GM23248 (cell line): ENCODE data around the gene CRB2.

ENCODE experiments used
- EZH2 ChIP-seq: fragments of 200-600 bp; sonication (generic); IDR thresholded peaks from 2 replicates; pipeline ENCODE4 v1.6.1; 2018; ENCODE audit warnings: antibody characterized with exemption, mild to moderate bottlenecking; ENCODE audit not compliant: insufficient read depth, poor library complexity, severe bottlenecking
- EZH2phosphoT487 ChIP-seq: fragments of 200-600 bp; sonication (generic); IDR thresholded peaks from 2 replicates; pipeline ENCODE4 v1.6.1; 2018; ENCODE audit warnings: antibody characterized with exemption, moderate library complexity, mild to moderate bottlenecking, low read depth; ENCODE audit not compliant: insufficient read depth

DNA sequence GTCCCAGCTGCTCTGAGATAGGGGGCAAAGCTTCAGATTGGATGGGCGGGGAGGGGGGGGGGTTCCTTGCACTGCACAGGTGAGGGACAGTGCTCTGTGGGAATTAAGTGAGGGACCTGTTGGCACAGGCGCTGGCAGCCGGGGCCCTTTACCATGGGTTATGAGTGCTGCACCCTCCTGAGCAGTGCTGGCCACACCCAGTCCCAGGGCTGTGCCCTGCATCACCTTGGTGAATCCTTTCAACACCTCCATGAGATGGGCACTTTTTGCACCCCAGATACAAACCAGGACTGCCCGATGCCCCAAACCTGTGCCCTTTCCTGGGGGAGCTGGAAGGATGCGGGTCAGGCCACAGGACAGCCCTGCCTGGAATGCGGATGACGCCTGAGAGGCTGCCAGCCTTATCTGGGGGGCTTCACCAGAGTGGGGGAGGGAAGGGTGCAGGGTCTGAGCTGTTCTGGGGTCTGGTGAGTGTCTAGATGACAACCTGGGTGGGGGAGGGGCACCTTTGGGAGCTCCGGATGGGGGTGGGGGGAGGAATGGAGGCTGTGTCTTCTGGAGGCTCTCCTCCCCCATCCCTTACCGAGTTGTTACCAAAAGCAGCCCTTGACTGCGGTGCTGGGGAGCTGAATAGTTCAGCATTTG lies 5.2 kb downstream of the CRB2 start:
- TF ChIP-seq EZH2phosphoT487 (no peak), EZH2 (no peak)
